HL-60 (cell line): Measurements from ENCODE around the gene RCCD1.

Experiments used
- DNase-seq, 2 experiments: peaks; one replicate each; pipeline ENCODE4 v3.0.0-alpha.2; 2010 to 2020; ENCODE audit warnings: low read depth in 1 of 2, low spot score in 1 of 2
- H3K27ac ChIP-seq: fragments of 250-450 bp; sonication (Bioruptor Pico); replicated peaks from 2 replicates; pipeline ENCODE4 v1.5.1; 2020; ENCODE audit warnings: mild to moderate bottlenecking, moderate library complexity
- H3K27me3 ChIP-seq: fragments of 250-450 bp; sonication (Bioruptor Pico); 2 replicates; pipeline ENCODE4 v1.5.1; 2021; ENCODE audit warnings: mild to moderate bottlenecking, moderate library complexity; ENCODE audit not compliant: insufficient read depth, poor library complexity, severe bottlenecking
- H3K4me3 ChIP-seq: replicated peaks from 2 replicates; pipeline ENCODE4 v1.5.1; 2011; ENCODE audit warnings: mild to moderate bottlenecking, control low read depth, low read length; ENCODE audit not compliant: insufficient read depth
- GABPA ChIP-seq: IDR thresholded peaks from 2 replicates; pipeline ENCODE4 v1.6.1; 2012; ENCODE audit warnings: low read depth
- POLR2AphosphoS5 ChIP-seq: IDR thresholded peaks from 2 replicates; pipeline ENCODE4 v1.6.1; 2012; ENCODE audit warnings: low read depth
- SPI1 ChIP-seq: IDR thresholded peaks from 2 replicates; pipeline ENCODE4 v1.6.1; 2012; ENCODE audit warnings: low read depth, mild to moderate bottlenecking, borderline replicate concordance
- TF ChIP-seq, protein P1 (sequence below): IDR thresholded peaks from 2 replicates; pipeline ENCODE4 v1.6.1; 2012; ENCODE audit warnings: low read depth; ENCODE audit not compliant: insufficient replicate concordance
- TF ChIP-seq, protein P2 (sequence below): IDR thresholded peaks from one replicate; pipeline ENCODE4 v1.5.1; 2011; ENCODE audit warnings: low read length, control low read depth, inconsistent platforms; ENCODE audit not compliant: insufficient read depth

RCCD1 gene

DNA sequence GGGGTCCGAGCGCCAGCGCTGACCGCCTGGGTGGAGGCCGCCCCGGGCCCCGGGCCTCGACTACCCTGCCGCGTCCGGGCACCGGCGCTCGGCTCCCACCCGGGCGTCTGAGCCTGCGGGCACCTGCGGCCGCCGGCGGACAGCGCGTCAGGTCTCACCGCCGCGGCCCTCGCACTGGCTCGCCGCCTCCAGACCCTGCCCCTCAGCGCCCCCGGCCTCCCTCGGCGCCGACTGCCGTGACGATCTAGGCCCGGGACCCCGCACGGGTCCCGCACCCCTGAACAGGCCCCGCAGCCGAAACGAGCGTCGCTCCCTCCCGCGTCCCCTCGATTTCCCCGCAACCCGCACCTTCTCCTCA lies 39.4 kb downstream of the RCCD1 start:
- Histone ChIP-seq H3K4me3 (peak overlapping the region; percentile 87), H3K27ac (peak overlapping the region; percentile 98), H3K27me3 (no peaks in the 10 kb centered on the region)
- TF ChIP-seq, protein P1, sequence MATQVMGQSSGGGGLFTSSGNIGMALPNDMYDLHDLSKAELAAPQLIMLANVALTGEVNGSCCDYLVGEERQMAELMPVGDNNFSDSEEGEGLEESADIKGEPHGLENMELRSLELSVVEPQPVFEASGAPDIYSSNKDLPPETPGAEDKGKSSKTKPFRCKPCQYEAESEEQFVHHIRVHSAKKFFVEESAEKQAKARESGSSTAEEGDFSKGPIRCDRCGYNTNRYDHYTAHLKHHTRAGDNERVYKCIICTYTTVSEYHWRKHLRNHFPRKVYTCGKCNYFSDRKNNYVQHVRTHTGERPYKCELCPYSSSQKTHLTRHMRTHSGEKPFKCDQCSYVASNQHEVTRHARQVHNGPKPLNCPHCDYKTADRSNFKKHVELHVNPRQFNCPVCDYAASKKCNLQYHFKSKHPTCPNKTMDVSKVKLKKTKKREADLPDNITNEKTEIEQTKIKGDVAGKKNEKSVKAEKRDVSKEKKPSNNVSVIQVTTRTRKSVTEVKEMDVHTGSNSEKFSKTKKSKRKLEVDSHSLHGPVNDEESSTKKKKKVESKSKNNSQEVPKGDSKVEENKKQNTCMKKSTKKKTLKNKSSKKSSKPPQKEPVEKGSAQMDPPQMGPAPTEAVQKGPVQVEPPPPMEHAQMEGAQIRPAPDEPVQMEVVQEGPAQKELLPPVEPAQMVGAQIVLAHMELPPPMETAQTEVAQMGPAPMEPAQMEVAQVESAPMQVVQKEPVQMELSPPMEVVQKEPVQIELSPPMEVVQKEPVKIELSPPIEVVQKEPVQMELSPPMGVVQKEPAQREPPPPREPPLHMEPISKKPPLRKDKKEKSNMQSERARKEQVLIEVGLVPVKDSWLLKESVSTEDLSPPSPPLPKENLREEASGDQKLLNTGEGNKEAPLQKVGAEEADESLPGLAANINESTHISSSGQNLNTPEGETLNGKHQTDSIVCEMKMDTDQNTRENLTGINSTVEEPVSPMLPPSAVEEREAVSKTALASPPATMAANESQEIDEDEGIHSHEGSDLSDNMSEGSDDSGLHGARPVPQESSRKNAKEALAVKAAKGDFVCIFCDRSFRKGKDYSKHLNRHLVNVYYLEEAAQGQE = no peak
- TF ChIP-seq GABPA (no peak), POLR2AphosphoS5 (no peak), SPI1 (no peak)
- TF ChIP-seq, protein P2, sequence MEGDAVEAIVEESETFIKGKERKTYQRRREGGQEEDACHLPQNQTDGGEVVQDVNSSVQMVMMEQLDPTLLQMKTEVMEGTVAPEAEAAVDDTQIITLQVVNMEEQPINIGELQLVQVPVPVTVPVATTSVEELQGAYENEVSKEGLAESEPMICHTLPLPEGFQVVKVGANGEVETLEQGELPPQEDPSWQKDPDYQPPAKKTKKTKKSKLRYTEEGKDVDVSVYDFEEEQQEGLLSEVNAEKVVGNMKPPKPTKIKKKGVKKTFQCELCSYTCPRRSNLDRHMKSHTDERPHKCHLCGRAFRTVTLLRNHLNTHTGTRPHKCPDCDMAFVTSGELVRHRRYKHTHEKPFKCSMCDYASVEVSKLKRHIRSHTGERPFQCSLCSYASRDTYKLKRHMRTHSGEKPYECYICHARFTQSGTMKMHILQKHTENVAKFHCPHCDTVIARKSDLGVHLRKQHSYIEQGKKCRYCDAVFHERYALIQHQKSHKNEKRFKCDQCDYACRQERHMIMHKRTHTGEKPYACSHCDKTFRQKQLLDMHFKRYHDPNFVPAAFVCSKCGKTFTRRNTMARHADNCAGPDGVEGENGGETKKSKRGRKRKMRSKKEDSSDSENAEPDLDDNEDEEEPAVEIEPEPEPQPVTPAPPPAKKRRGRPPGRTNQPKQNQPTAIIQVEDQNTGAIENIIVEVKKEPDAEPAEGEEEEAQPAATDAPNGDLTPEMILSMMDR = no peak
- DNase-seq = no peak

DNA sequence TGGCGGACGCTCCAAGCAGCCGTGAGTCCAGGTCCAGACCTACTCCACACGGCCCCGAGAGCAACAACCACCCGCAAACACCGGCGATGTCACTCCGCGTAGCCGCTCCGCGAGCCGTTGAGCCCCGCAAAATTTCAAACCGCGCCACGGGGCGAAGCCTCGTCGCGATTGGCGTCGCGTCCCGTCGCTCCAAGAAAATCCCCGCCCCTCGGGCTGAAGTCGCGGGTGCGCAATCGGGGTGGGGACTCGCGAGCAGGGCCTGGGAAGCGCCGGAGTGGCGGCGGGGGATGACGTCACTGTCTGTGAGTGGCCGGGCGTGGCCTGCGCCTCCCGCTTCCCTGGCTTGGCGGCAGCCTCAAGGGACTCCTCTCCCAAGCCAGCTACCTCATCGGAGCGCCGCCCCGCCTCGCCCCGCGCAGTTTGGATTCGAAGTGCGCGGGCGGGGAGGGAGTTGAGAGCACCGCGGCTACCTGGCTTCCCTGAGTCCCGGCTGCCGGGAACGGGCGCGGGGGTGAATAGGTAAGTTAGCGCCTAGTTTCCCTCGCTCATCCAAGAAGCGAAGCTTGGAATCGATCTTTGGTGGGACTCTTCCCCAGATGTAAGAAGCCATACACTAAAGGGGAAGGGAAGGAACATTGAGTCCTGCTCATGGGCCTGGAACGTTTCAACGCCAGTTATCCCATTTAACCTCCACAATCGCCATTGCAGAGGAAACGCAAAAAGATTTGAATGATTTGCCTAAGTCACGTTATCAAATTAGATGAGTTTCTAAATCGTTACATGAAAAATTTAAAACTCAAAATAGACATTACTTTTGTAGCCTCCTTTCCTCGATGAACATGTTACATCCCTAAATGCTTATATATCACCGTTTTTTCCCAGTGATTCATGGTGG lies 40.0 kb downstream of the RCCD1 start, which contains the start of gene PRC1:
Gene PRC1 (minus strand): TSS at position 119 of the 895 bp plus-strand sequence. CDS start 118 bp downstream, at position 1.
- peak within 1 kb of the TSS; percentile 98 for H3K27ac ChIP-seq
- TF ChIP-seq, protein P1 = no peak
- TF ChIP-seq GABPA (no peak), POLR2AphosphoS5 (peak; percentile 93), SPI1 (no peak)
- TF ChIP-seq, protein P2 = no peak

DNA sequence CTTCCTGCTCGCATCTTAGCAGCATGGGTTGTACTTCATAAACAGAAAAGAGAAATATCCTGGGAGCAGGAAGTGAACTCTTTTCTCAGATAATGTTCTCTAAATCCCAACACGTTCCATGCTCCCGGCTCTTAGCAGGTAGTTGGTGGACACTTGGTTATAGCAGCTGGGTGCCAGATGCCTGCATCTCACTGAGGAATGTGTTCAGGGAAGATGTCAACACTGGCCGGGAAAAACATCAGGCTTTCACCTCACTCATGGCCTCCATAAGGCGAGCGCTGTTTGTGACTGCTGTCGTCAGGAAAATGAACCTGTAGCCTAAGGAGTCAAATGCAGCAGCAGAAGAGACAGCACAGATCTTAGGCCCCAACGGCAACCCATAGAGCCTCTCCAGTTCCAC lies 44.1 kb downstream of the RCCD1 start:
- Histone ChIP-seq H3K27ac (no peak overlapping the region), H3K4me3 (no peak overlapping the region), H3K27me3 (no peaks in the 10 kb centered on the region)
- DNase-seq = no peak
- TF ChIP-seq, protein P2 = no peak
- TF ChIP-seq, protein P1 = no peak
- TF ChIP-seq SPI1 (no peak), POLR2AphosphoS5 (no peak), GABPA (no peak)

More for the DNA sequence above, 40.0 kb downstream of the RCCD1 start, which contains the start of gene PRC1:
- DNase-seq = peak; percentile 97 to 99
- peak within 1 kb of the TSS; percentile 87 for H3K4me3 ChIP-seq
- H3K27me3 ChIP-seq = no peaks in the 10 kb centered on the region
